Stimulated activated CD8-positive, alpha-beta memory T cell treated with anti-CD3 and anti-CD28 coated beads, Interleukin-7, amount 100 ng/mL, for 4 hours (primary cell): Measurements from ENCODE around the gene PTPRC.

Source experiments
- DNase-seq, 2 donors: peaks; one replicate each; pipeline ENCODE4 v3.0.0-alpha.2; 2020; ENCODE audit warnings: low read depth in 2 of 2

PTPRC gene

DNA sequence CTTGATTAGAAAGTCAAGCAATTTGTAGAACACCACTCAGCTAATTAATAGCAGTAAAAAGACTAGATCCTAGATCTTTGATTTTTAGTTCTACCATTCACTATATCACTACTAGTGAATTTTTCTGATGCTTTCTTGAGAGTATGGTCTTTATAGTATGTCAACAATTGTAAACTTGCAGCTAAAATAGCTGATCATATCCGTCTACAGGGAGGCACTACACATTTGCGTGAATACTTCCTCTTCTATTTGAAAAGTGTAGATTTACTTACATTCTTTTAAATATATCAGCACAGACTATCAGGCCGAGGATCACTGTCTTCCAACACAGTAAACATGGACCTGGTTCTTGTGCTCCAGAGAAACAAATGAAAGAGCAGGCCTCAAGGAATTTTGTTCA, 18.6 kb upstream of the PTPRC start:
- DNase-seq, result no peak

DNA sequence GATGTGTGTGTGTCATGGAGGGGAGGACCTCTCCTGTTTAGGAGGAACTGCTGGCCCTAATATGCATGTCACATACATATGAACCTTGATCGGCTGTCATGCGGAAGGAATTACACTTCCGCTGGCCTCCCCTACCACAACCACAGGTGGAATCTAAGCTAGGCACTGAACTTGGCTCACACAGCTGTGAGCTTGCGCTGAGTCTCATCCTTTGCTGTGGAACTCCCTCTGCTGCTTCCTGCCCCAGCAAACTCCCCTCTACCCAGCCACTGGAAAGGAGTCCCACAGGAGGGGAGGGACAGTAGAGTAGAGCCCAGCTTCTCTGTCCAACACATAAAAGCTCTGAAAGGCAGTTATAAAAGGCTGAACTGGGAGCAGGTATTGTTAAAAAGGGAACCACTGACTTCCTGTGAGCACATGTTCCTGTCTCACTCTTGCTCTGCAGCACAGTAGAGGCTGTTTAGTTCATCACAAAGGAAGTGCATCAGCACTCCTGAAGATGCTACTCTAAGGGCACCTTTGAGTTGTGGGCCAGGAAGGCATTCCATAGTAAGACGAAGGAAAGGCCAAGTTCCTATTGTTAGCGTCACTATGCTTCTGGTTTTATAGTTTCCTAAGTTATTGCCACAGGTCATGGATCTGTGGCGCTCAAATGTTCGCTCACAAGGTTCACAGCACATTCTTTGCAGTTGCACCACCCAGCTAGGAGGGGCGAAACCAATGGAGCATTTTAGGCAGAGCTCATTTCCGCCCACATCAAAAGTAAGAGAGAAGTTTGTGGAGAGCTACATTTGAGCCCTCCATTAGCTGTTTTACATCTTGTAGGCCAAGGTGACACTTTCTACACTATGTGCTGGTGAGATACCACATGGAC, 17.7 kb upstream of the PTPRC start:
- DNase-seq, result peak; percentile 55 to 56

DNA sequence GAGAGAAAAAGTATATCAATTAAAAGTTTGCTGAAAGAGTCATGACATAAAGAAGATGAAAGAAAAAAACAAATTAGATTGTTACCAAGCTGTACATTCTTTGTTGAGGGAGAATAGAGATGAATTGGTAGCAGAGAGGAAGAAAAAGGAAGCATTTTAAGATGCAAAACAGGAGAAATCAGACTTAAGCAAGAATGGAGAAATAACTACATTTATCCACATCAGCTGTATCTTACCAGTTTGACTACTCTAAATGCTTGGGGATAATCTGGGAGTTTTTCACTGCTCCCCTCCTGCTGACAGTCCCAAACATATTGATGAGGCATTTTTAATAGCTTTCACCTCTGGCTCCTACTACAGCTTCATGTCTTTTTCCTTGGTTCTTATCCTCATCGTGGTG, 16.8 kb upstream of the PTPRC start:
- DNase-seq, result no peak

DNA sequence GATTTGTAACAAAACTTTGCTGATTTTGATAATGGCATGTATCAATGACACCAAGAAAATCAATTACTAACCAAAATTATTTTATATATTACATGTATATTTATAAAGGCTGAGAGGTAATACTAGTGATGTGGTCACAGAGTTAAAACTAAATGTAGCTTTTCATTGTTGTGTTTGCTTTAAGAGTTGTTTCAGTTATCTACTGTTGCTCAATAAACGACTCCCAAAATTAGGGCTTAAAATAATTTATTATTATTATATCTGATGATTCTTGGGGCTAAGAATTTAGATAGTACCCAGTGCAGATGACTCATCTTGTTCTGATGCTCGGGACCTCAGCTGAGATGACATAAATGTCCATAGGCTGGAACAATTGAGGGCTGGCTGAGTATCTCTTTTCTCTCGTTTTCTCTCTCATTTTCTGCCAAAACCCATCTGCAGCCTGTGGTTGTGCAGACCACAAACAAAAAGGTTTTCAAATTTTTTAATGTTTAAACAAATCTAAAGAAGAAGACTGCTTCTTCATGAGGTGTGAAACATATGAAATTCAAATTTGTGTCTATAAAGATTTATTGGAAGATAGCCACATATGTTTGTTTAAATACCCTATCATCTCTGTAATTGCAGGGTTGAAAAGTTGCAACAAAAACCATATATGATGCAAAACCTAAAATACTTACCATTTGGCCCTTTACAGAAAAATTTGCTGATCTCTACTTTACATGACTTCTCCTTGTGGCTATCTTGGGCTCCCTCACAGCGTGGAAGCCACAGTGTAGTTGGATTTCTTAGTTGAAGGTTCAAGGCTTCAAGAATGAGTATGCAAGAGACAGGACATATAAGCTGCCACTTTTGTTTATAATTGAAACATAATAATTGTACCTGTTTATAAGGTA, 14.8 kb upstream of the PTPRC start:
- no peak for DNase-seq

DNA sequence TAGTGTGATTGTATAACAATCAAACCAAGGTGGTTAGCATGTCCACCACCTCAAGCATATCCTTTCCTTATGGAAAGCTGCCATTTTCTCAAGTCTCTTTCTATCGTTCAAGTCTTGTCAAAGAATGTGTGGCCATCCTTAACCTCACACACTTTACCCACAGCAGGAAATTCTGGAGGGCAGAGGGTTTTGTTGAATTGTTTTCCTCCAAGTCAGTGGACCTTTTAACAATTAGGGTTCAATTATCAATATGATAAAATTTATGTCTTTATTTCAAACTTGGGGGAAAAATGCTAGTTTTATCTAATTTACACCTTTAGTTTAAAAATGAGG, 14.2 kb upstream of the PTPRC start:
- DNase-seq, result no peak

DNA sequence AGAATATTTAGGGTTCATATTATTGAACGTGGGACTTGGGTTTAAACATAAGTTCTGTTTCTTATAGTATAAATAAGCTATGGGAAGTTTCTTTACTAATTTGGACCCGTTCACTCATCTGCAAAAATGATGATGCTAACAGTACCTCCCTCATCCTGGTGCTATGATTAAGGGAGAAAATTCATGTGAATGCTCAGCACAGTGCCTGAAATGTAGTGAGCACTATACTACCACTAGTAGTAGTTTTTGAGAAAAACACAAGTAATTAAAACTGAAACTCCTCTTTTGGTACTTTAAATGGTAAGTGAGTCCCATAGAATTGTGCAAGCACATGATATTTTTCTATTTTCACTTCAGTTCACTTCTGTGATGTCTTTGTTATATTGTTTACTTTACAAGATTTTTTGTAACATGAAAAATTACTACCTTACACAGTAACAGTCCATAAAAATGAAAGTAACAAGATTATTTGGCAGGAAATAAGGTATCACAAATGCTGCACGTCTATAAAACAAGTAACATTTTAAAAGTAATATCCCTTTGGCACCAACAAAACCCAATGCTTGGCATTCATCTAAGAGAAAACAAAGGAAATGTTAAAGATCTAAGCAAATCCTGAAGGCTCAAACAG, 11.3 kb upstream of the PTPRC start:
- no peak for DNase-seq

DNA sequence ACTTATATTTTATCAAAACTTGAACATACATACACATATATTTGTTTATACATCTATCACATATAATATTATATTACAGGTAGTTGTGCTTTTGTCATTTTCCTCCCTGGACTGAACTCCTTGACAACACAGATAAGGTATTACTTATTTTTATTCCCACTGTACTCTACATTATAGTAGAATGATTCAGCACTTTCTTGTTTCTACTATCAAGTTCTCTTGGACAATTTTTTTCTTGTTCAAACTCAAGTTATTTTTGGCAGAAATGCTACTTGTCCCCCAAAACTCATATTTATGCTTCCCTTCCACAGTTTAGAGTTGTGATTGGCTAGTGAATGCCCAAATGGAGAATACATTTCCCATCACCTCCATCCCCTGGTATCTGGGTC, 10.8 kb upstream of the PTPRC start:
- no peak for DNase-seq

DNA sequence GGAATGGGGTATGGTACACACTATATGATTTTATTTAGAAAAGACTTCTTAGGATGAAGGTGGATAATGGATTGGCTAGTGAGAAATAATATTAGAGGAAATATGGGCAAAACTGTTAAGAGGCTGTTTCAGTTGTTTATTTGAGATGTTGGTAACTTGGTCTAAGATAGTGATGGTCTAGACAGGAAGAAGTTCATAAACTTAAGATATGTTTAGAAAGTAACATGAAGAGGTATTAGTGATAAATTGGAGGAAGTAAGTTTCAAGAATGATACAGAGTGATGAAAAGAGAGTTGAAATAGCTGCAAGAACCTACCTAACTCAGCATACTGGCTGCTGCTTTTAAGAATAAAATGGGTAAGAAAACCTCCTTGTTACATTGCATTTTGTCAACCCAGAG, 9.2 kb upstream of the PTPRC start:
- DNase-seq, result no peak

DNA sequence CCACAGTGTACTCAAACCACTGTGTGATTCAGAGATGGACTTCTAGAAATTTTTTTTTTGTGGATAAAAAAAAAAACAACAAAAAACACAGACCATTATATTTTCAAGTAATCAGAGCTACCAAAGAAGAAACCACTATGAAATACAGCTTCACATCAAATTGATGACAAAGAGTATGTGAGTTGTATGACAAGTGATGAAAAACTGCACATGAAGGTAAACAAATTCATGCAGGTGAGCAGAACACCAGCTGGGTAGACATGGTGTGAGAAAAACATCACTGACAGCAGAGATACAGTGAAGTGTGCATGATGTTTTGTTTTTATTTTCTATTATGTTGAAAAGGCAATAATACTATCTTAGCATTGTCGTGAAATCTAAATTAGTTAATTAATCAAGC, 8.0 kb upstream of the PTPRC start:
- no peak for DNase-seq

DNA sequence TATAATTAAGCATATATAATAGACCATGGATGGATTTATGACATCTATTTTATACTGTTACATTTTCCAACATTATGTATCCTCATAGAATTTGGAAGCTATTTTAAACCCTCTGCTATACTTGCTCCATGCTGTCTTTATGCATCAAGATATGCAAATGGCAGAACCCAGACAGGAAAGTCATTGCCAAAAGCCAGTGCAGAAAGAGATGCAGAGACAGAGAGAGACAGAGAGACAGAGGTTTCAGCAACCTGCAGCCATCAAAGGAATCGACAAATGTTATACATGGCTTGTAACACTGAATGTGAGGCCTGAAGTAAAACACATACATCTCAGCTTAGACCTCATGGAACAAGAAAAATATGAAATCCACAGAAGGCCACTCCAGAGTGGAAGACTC, 7.5 kb upstream of the PTPRC start:
- no peak for DNase-seq

DNA sequence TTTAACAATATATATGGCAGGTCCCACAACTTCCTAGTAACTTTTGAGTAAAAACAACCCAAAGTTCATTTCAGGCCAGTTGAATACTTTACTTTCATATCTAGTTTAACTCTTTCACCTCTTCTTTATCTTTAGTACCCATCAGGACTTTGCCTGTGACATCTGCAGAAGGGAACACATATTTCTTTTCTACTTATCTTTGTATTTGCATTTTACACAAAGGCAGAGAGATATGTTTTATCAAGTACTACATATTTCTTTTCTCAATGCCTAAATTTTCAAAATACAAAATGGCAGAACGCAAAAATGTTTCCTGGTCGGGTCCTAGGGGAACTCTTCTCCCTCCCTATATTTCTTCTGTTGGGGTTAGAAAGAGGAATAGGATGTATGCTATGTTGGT, 6.8 kb upstream of the PTPRC start:
- DNase-seq, result no peak

DNA sequence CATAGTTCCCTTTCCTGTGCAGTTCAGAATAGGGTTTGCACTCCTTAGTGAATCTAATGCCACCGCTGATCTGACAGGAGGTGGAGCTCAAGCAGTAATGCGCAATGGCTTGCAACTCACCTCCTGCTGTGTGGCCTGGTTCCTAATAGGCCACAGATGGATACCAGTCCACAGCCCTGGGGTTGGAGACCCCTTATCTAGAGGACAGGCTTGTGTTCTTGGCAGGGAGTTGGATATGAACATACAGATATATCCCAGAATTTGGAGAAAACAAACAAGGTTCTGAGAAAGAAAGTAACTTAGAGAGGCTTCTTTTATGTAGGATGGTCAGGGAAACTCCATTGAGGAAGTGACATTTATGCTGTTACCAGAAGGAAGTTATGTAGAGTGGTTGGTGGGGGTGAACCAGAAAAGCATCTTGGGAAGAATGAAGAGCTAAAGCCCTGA, 5.1 kb upstream of the PTPRC start:
- no peak for DNase-seq

DNA sequence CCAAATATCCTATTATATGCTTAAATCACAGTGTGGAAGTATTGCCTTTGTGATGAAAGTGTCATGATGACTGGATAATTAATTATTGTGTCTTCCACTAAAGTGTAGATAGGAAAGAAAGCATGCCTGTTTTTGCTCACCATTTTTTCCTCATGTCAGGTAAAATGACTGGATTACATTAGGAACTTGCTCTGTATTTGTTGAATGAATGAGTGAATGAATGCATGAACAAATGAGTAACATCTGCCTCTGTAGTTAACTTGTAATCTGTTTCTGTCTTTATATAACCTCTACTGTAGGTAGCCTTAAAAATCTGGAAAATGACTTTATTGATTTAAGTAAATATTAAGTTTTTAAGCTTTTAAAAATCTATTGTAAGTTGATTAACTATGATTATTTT, 2.9 kb upstream of the PTPRC start:
- no peak for DNase-seq

DNA sequence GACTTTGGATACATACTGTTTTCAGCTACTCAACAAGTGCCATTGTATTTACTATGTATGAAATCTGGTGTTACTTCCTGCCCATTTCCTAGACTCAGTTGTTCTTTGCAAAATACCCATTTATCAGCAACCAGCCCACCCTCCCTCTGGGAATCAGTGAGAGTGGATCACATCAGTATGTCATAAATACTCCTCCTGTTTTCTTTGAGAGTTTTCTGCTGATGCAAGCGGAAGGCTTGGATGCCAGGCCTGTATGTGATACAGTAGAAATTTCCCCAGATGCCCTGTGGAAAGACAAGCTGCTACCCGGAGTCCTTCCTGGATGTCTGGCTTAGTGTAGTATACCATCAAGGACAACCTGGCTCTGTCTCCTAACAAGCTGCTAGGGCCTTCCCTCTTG, 2.4 kb upstream of the PTPRC start:
- DNase-seq, result no peak

DNA sequence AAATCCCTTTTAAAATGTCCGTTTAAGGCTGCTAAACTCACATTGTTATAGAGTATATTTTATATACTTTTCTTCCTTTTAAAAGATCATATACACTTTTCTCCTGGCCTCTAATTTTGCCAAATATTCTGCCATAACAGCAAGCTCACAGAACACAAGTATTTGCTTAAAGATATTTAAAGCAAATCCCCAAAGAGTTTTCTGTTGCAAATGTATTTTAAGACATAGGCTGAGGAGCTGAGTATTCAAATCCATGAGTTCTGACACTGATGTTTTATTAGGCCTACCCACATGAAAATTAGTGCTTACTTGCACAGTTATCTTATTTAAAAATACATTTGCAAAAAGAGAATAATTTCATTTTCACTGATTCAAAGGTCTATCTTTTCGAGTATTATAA, 1.7 kb upstream of the PTPRC start:
- DNase-seq, result no peak

DNA sequence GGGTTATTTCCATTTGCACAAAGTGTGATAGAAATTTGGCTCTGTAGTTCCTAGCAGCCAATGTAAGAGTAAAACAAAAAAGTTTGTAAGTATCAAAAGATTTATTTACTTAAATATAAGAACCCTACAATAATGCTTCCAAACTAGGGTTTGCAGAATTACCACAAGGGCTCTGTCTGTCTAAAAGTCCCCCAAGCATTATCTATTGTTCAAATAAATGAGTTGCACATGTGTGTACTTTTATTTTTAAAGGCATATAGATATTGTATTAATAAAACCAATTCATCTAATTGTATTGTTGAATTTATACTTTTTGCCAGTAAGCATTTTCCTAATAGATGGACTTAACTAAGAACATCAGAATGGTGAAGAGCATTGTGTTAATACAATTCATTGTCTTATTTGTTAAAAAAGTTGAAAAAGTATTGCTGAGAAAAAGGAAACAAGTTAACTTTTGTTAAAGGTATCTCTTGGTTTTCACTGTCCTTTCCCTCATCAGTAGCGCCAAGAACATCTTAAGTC, 863 bp upstream of the PTPRC start:
- DNase-seq, result no peak

DNA sequence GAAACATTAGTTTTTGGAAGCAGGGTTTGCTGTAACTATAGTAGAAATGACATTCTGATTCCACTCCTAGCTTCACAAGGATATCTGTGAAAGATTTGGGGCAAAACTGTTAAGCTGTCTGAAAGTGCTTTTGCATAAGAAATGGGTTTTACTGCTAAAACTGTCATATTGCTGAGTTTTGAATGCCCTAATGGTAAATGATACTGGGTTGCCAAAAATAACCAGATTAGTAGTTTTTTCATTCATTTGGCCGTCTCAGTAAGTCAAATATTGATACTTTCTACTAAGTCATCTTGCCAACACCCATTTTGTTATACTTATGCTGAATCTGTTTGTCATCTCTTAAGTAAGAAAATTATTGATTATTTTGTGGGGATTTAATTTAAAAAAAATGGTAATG, 399 bp upstream of the PTPRC start:
- no peak for DNase-seq

DNA sequence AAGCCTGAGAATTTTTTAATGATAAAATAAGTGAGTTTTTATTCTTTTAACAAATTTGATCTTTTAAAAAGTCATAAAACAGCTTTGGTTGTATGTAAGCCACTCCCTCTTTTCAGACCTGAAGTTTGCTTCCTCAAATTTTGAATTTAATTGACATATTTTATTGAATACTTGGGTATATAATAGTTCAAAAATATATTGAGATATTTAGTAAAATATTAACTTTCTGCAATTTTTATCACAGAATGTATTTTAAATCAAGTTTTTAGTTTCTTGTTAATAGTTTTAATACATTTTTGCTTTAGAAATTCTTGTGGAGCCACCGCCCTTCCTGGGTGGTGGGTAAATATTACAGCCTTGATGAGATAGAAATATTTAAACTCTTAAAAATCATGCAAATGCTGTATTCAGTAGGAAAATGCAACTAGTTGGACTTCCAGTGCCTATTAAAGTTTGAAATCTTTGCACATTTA, 867 bp downstream of the PTPRC start:
- DNase-seq, result no peak

DNA sequence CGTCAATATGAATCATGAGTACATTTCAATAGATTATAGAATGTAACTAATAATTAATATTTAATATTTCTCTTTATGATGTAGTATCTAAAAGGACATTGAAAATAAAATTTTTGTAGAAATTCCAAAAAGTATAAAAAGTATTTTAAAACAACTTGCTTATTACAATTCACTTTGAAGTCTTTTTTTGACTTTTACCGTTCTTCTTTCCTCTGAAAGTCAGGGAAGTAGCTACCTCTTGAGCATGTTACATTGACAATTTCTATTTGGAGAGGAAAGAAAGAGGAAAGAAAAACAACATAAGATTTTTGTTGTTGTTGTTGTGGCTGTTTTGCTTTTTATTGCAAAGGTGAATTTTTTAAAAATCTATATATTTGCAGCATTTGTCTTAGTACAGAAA, 1.3 kb downstream of the PTPRC start:
- no peak for DNase-seq

DNA sequence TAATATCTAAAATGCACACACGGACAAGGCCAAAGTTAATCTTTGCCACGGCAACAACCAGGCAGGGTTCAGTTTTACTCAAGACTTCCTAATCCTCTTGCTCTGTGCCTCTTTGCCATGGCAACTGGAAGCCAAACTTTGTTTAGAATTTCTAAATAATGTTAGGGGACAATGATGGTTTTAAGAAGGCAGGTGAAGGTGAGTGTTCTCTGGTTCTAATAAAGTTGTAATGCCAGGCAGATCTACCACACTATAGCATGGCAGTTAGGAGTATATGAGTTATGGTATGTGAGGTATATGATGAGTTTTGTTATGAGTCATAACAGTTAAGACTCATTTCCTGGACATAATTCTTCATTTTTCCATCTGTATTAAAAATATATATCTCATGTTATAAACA, 2.7 kb downstream of the PTPRC start:
- DNase-seq, result no peak

DNA sequence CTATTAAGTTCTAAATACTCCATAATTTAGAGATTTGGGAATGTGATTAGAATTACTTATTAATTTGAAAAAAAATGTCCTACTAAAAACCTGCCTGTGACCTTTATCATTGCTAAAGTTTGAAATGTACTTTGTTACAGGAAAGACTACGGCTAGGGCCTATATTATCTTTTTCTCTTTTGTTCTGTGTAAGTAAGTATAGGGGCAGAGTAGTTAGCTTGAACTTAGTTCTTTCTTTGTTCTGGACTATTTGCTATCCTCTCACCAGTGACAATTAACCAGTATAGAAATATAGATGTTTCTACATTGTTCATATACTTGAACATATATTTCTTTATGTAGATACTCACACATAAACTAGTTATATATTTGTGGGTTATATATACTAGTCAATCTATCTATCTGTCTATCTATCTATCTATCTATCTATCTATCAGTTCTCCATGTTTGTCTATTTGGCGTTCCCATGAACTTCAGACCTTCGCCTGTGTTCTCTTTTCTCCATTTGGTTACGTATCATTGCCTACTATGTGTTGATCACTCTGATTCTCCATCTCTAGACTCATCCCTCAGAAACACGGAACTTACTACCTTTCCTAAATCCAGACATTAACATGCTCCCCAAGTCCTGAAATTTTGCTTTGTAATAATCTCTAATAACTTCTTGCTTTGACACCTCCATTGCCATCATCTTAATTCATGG, 3.3 kb downstream of the PTPRC start:
- no peak for DNase-seq

DNA sequence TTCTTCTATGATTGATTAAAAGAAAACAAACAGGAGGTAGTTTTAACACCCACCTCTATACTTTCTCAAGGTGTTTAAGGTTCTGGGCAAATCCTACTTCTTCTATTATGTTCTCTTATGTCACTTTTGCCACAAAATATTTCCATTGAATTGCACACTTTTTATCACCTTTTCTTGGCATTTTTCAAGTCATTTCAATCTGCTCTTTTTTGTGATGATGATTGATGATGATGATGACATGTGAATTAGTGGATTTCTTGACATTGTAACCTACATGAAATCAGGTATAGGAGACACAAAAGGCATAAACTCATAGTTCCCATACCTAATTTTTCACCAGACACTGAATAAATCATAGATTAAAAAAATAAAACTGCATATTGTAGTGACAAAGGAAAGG, 4.1 kb downstream of the PTPRC start:
- DNase-seq, result no peak
